ENCODE measurements around the gene LAPTM5. TPM values are rescaled to one million over a fixed set of nuclear protein-coding genes. Genes with fewer than 3 reads are reported as not detected.

Gene LAPTM5
- total RNA-seq, 2 donors from 2014 or later: 14.9 to 39.1 TPM

DNA sequence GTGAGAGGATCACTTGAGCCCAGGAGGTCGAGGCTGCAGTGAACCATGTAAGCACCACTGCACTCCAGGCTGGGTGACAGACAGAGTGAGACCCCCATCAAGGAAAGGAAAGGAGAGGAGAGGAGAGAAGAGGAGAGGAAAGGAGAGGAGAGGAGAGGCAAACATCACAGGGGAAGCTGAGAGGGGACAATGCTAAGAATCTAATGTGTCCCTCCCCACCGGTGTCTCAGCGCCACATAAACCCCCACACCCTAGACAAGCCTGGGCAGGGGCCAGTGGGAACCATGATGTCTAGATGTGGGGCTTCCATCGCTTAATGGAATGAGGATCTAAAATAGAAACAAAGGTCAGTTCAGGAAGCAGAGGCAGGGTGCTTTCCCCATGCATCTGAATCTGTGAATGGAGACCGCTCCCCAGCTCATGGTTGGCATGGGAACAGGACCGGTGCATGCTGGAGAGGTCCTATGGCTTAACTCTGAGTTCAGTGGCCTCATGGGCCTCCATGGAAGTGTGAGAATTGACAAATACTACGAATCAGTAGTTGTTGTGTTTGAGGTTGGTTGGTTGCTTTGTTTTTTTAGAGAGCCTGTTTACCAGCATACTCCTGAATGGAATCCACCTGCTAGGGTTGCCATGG, 16.3 kb upstream of the LAPTM5 start:
- intact Hi-C loops (cut with DNase I): no loop called here
- H3K36me3 ChIP-seq: no peaks in the 10 kb centered on the region
- H3K27ac ChIP-seq: no peak overlapping the region
- H3K4me1 ChIP-seq (replicated peaks): no peaks in the 10 kb centered on the region
- no peak for TF ChIP-seq CTCF (IDR thresholded peaks at IDR 0.05)
- TF ChIP-seq POLR2AphosphoS5 (IDR thresholded peaks at IDR 0.05): no peak
- no peak for TF ChIP-seq POLR2A (IDR thresholded peaks at IDR 0.05)
- DNase-seq (ENCODE audit: low spot score): no peak
- no peaks in the 10 kb centered on the region for H3K9me3 ChIP-seq
- WGBS: 62% methylated on average over 7 of the region's 7 CpGs
- H3K4me3 ChIP-seq: no peak overlapping the region
- H3K27me3 ChIP-seq (replicated peaks; ENCODE audit: insufficient read depth): no peaks in the 10 kb centered on the region

DNA sequence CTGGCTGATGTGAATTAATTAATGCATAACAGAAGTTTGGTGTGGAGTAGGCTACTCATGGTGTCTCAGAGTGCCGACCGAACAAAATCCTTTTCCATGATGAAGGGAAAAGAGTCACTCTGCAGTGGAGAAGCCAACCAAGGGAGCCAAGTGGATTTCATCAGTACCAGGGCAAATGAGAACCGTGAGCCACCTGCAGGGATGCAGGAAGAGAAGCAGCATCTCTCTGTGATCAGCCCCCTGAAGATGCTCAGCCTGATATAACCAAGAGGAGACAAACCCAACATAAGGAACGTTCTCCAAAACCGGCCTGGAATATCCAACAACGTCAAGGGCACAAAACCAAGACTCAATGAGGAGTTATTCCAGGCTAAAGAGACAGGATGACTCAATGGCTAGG, 13.4 kb upstream of the LAPTM5 start:
- intact Hi-C loops (cut with DNase I): no loop called here

GRCh38 chr1:30770150-30770549, 12.6 kb upstream of the LAPTM5 start:
- TF ChIP-seq CTCF (IDR thresholded peaks at IDR 0.05): no peak
- no peaks in the 10 kb centered on the region for H3K36me3 ChIP-seq
- no peaks in the 10 kb centered on the region for H3K4me1 ChIP-seq (replicated peaks)
- H3K27ac ChIP-seq: no peak overlapping the region
- 76% methylated on average over 10 of the region's 10 CpGs for WGBS
- intact Hi-C loops (cut with DNase I): no loop called here
- H3K9me3 ChIP-seq: no peaks in the 10 kb centered on the region
- no peak overlapping the region for H3K4me3 ChIP-seq
- DNase-seq (ENCODE audit: low spot score): no peak
- no peaks in the 10 kb centered on the region for H3K27me3 ChIP-seq (replicated peaks; ENCODE audit: insufficient read depth)

More for the DNA sequence above, 13.4 kb upstream of the LAPTM5 start:
- Histone ChIP-seq H3K27ac (no peak overlapping the region), H3K4me3 (no peak overlapping the region), H3K9me3 (no peaks in the 10 kb centered on the region), H3K4me1 (replicated peaks) (no peaks in the 10 kb centered on the region), H3K36me3 (no peaks in the 10 kb centered on the region), H3K27me3 (replicated peaks; ENCODE audit: insufficient read depth) (no peaks in the 10 kb centered on the region)
- DNase-seq (ENCODE audit: low spot score): no peak
- TF ChIP-seq CTCF (IDR thresholded peaks at IDR 0.05) (no peak), POLR2AphosphoS5 (IDR thresholded peaks at IDR 0.05) (no peak), POLR2A (IDR thresholded peaks at IDR 0.05) (no peak)
- 86% methylated on average over 6 of the region's 6 CpGs for WGBS

DNA sequence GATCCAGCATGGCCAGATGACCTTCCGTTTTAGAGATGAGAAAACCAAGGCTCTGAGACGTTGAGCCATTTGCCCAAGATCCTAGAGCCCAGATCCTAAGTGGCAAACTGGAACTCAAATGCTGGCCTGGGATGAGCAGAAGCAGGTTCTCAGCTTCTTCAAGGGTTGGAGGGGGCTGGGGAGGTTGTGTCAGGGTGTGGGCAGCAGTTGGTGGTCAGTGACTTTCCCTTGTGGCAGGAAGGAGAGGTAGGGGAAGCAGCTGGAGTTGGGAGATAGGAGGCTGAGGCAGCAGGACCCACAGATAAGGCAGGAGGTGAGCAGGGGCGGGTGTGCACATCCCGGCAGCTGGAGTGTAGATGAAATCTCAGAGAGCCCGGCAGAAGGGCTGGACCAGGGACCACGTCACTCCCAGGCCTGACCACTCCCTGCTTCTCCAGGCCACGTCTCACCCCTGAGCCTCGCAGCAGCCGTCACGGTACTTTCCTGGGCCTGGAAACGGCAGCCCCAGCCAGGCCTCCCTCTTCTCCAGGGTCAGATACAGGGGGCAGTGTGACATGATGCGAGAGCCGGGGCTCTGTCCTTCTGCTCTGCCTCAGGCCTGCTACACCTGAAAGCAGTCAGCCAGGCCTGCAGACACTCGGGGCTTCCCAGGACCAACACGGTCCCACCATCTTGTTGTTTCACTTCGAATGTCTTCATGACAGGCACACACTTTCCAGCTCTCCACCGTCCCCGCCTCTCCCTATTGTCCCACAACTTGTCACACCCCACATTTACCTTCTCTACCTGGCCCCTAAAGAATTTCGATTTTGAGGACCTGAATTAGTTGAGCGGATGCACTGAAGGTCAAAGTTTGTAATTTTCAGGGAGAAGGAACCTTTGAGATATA, 11.5 kb upstream of the LAPTM5 start:
- H3K27ac ChIP-seq: no peak overlapping the region
- DNase-seq (ENCODE audit: low spot score): no peak
- TF ChIP-seq POLR2AphosphoS5 (IDR thresholded peaks at IDR 0.05) (no peak), CTCF (IDR thresholded peaks at IDR 0.05) (no peak), POLR2A (IDR thresholded peaks at IDR 0.05) (no peak)
- 82% methylated on average over 20 of the region's 20 CpGs for WGBS
- no peaks in the 10 kb centered on the region for H3K4me1 ChIP-seq (replicated peaks)
- H3K27me3 ChIP-seq (replicated peaks; ENCODE audit: insufficient read depth): no peaks in the 10 kb centered on the region
- H3K36me3 ChIP-seq: no peaks in the 10 kb centered on the region
- H3K4me3 ChIP-seq: no peak overlapping the region
- intact Hi-C loops (cut with DNase I): no loop called here
- no peaks in the 10 kb centered on the region for H3K9me3 ChIP-seq

Data from prostate gland (tissue), 2 donors.